Measurements from ENCODE around the gene SLC9A9.
A peak's percentile ranks its signal among the peaks of the same experiment; 100 is the strongest.

The SLC9A9 gene

GRCh38 chr3:143237077-143237627, 611.1 kb downstream of the SLC9A9 start:
- ATAC-seq (ENCODE audit: insufficient read depth, low read depth) (peak; percentile 73), DNase-seq (peak; percentile 41)
- Histone ChIP-seq H3K27me3 (ENCODE audit: insufficient read depth, low read length, poor library complexity) (no peaks in the 10 kb centered on the region), H3K9me3 (ENCODE audit: insufficient read depth, low read length, severe bottlenecking) (no peaks in the 10 kb centered on the region), H2AFZ (ENCODE audit: low read depth, low read length) (peak overlapping the region; percentile 5; the same call in 1 of the 2 replicates), H3K79me2 (ENCODE audit: insufficient read depth, low read length) (no peaks in the 10 kb centered on the region), H3K27ac (ENCODE audit: low read length) (peak overlapping the region; percentile 37; the same call in 1 of the 2 replicates), H3K4me3 (ENCODE audit: low read depth in 1 of 2, low read length in 2 of 2) (no peak overlapping the region), H3K9ac (ENCODE audit: low read depth, low read length) (no peak overlapping the region), H3K36me3 (ENCODE audit: insufficient read depth, low read length) (no peaks in the 10 kb centered on the region), H3K4me1 (ENCODE audit: insufficient read depth, low read length) (peaks cover 20% of the 10 kb centered on the region), H3K4me2 (ENCODE audit: insufficient read depth, low read length) (no peak overlapping the region), H4K20me1 (ENCODE audit: insufficient read depth, low read length) (no peaks in the 10 kb centered on the region)
- no peak for TF ChIP-seq EZH2 (IDR thresholded peaks at IDR 0.05; ENCODE audit: borderline replicate concordance, low read depth, low read length, severe bottlenecking)
- TF ChIP-seq CTCF (IDR thresholded peaks at IDR 0.05; ENCODE audit: borderline replicate concordance, extremely low read depth, low read length, poor library complexity, severe bottlenecking): no peak

- Histone ChIP-seq H3K9me3 (ENCODE audit: insufficient read depth, low read length, severe bottlenecking) (no peaks in the 10 kb centered on the region), H4K20me1 (ENCODE audit: insufficient read depth, low read length) (no peaks in the 10 kb centered on the region), H3K4me3 (ENCODE audit: low read depth in 1 of 2, low read length in 2 of 2) (no peak overlapping the region), H2AFZ (ENCODE audit: low read depth, low read length) (0 out of 2 replicates have a peak overlapping the region, but pooled peaks have one; percentile 5), H3K27ac (ENCODE audit: low read length) (peak overlapping the region; percentile 15), H3K36me3 (ENCODE audit: insufficient read depth, low read length) (no peaks in the 10 kb centered on the region), H3K79me2 (ENCODE audit: insufficient read depth, low read length) (no peaks in the 10 kb centered on the region), H3K4me1 (ENCODE audit: insufficient read depth, low read length) (peaks cover 20% of the 10 kb centered on the region), H3K27me3 (ENCODE audit: insufficient read depth, low read length, poor library complexity) (no peaks in the 10 kb centered on the region), H3K4me2 (ENCODE audit: insufficient read depth, low read length) (no peak overlapping the region), H3K9ac (ENCODE audit: low read depth, low read length) (no peak overlapping the region)
- TF ChIP-seq CTCF (IDR thresholded peaks at IDR 0.05; ENCODE audit: borderline replicate concordance, extremely low read depth, low read length, poor library complexity, severe bottlenecking) (no peak), EZH2 (IDR thresholded peaks at IDR 0.05; ENCODE audit: borderline replicate concordance, low read depth, low read length, severe bottlenecking) (no peak)
- DNase-seq (no peak), ATAC-seq (ENCODE audit: insufficient read depth, low read depth) (no peak)
Measured at GRCh38 chr3:143236226-143236964, 611.9 kb downstream of the SLC9A9 start.

- H3K4me2 ChIP-seq (ENCODE audit: insufficient read depth, low read length): no peak overlapping the region
- H3K27ac ChIP-seq (ENCODE audit: low read length): no peak overlapping the region; the same call in 1 of the 2 replicates
Measured at GRCh38 chr3:143235614-143236204, 612.6 kb downstream of the SLC9A9 start.

More at GRCh38 chr3:143235614-143236204, 612.6 kb downstream of the SLC9A9 start:
- Histone ChIP-seq H3K27me3 (ENCODE audit: insufficient read depth, low read length, poor library complexity) (no peaks in the 10 kb centered on the region), H3K4me1 (ENCODE audit: insufficient read depth, low read length) (peaks cover 20% of the 10 kb centered on the region), H4K20me1 (ENCODE audit: insufficient read depth, low read length) (no peaks in the 10 kb centered on the region), H3K36me3 (ENCODE audit: insufficient read depth, low read length) (no peaks in the 10 kb centered on the region), H3K79me2 (ENCODE audit: insufficient read depth, low read length) (no peaks in the 10 kb centered on the region), H3K9ac (ENCODE audit: low read depth, low read length) (no peak overlapping the region), H3K4me3 (ENCODE audit: low read depth in 1 of 2, low read length in 2 of 2) (no peak overlapping the region), H3K9me3 (ENCODE audit: insufficient read depth, low read length, severe bottlenecking) (no peaks in the 10 kb centered on the region), H2AFZ (ENCODE audit: low read depth, low read length) (no peak overlapping the region)
- ATAC-seq (ENCODE audit: insufficient read depth, low read depth) (no peak), DNase-seq (no peak)
- no peak for TF ChIP-seq CTCF (IDR thresholded peaks at IDR 0.05; ENCODE audit: borderline replicate concordance, extremely low read depth, low read length, poor library complexity, severe bottlenecking)
- no peak for TF ChIP-seq EZH2 (IDR thresholded peaks at IDR 0.05; ENCODE audit: borderline replicate concordance, low read depth, low read length, severe bottlenecking)

All from DND-41 (cell line).